CD4-positive, alpha-beta T cell treated with Interleukin-10 for 1 hour (primary cell): ENCODE measurements around the gene ARL8A.
"Not testable (repeated sequence)": the region's sequence is repeated elsewhere in the genome, so short reads cannot be mapped to it uniquely, and the experiment has no call there.

Source experiments
- DNase-seq: peaks from one replicate; pipeline ENCODE4 v3.0.0-alpha.2; 2020

ARL8A gene

GRCh38 chr1:202156590-202156989 lies 12.1 kb upstream of the ARL8A start:
- no peak for DNase-seq

GRCh38 chr1:202155478-202156021 lies 11.0 kb upstream of the ARL8A start:
- DNase-seq: peak; percentile 21

- peak; percentile 75 for DNase-seq
Measured at GRCh38 chr1:202154766-202155477, 10.4 kb upstream of the ARL8A start.

- DNase-seq: no peak
Measured at GRCh38 chr1:202154148-202154765, 9.7 kb upstream of the ARL8A start.

GRCh38 chr1:202153284-202153683 lies 8.7 kb upstream of the ARL8A start:
- no peak for DNase-seq

GRCh38 chr1:202152399-202152798 lies 7.9 kb upstream of the ARL8A start:
- DNase-seq: no peak

GRCh38 chr1:202151045-202151444 lies 6.5 kb upstream of the ARL8A start:
- DNase-seq: no peak

- DNase-seq: no peak
Measured at GRCh38 chr1:202150602-202151001, 6.1 kb upstream of the ARL8A start.

- no peak for DNase-seq
Measured at GRCh38 chr1:202150187-202150586, 5.7 kb upstream of the ARL8A start.

GRCh38 chr1:202149566-202149965 lies 5.0 kb upstream of the ARL8A start:
- DNase-seq: no peak

GRCh38 chr1:202148391-202148790 lies 3.9 kb upstream of the ARL8A start:
- no peak for DNase-seq

GRCh38 chr1:202146993-202147392 lies 2.5 kb upstream of the ARL8A start:
- no peak for DNase-seq

- DNase-seq: peak; percentile 10
Measured at GRCh38 chr1:202146279-202146678, 1.7 kb upstream of the ARL8A start.

- peak; percentile 8 for DNase-seq
Measured at GRCh38 chr1:202145744-202146140, 1.2 kb upstream of the ARL8A start.

- peak; percentile 46 for DNase-seq
Measured at GRCh38 chr1:202145068-202145743, 669 bp upstream of the ARL8A start.

GRCh38 chr1:202143768-202144401 lies 652 bp downstream of the ARL8A start:
- peak; percentile 39 for DNase-seq

GRCh38 chr1:202143011-202143767 lies 1.3 kb downstream of the ARL8A start:
- peak; percentile 30 for DNase-seq

GRCh38 chr1:202141468-202141867 lies 3.1 kb downstream of the ARL8A start:
- not testable (repeated sequence) for DNase-seq

GRCh38 chr1:202140833-202141232 lies 3.7 kb downstream of the ARL8A start:
- no peak for DNase-seq

- DNase-seq: peak; percentile 68
Measured at GRCh38 chr1:202135221-202135721, 9.3 kb downstream of the ARL8A start.

GRCh38 chr1:202134645-202135172 lies 9.8 kb downstream of the ARL8A start:
- no peak for DNase-seq

- DNase-seq: no peak
Measured at GRCh38 chr1:202133989-202134388, 10.5 kb downstream of the ARL8A start.
